Fibroblast of skin of left quadriceps (primary cell): Measurements from ENCODE around the gene C9orf78.
A peak's percentile ranks its signal among the peaks of the same experiment; 100 is the strongest.

Source experiments
- DNase-seq, 2 experiments: peaks; one replicate each; pipeline ENCODE4 v3.0.0-alpha.2; 2013; ENCODE audit warnings: low read depth in 2 of 2

Gene C9orf78

DNA sequence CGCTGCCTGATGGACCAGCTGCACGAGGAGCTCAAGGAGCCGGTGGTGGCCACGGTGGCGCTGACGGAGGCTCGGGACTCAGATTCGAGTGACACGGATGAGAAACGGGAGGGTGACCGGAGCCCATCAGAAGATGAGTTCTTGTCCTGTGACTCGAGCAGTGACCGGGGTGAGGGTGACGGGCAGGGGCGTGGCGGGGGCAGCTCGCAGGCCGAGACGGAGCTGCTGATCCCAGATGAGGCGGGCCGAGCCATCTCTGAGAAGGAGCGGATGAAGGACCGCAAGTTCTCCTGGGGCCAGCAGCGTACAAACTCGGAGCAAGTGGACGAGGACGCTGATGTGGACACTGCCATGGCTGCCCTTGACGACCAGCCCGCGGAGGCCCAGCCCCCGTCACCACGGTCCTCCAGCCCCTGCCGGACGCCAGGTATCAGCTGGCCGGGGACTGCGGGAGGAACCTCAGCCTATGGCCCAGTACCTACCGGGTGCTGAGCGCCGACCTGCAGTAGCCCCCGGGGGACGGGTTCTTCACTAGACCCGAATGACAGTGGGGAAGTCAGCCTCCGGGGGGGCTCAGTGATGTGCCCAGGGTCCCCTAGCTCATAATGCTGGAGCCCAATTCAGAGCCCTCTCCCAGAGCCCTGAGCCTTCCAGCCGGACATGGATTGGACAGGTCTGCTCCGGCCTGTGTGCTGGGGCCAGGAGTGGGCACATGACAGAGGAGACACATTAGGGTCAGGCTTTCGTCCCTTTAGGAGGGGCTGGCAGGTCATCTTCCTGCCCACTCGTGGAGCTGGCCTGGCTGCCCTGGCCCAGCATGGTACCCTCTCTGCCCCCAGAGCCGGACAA is 33.2 kb upstream of the C9orf78 start:
- DNase-seq: no peak

DNA sequence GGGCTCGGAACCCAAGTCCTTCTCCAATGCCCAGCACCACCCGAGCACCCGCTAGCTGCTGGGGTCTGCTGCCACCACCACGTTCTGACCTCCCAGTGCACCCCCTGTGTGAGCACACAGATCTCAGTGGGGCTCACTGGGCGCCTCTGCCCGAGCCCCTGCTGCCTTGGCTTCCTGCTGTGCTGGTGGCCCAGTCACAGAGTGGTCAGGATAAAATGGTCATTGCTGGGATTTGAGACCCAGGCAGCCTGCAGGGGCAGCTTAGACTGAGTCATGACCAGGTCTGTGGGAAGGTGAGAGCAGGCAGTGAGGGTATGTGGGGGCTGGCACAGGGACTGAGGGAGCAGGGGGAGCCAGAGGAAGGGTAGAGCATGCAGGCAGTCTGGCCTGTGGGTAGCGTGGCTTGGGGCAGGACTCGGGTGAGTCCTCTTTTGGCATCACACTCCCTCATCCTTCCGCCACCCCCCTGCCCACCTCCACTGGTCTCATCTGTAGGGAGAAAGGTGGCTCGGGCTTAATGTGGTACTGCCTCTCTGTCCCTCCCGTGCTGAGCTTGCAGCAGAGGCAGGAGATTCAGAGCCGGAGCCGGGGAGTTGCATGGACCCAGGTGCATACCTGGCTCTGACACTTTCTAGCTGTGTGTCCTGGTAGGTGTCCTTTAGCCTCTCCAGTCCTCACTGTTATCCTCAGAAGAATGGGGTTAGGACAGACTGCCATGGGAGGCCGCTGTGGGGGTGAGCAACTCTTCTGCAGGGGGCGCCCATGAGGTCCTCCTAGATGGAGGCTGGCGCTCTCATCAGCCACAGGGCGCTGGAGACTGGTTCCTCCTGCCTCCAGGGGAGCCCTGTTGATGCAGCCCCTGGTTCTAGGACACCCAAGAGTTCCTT is 32.3 kb upstream of the C9orf78 start:
- DNase-seq: no peak

DNA sequence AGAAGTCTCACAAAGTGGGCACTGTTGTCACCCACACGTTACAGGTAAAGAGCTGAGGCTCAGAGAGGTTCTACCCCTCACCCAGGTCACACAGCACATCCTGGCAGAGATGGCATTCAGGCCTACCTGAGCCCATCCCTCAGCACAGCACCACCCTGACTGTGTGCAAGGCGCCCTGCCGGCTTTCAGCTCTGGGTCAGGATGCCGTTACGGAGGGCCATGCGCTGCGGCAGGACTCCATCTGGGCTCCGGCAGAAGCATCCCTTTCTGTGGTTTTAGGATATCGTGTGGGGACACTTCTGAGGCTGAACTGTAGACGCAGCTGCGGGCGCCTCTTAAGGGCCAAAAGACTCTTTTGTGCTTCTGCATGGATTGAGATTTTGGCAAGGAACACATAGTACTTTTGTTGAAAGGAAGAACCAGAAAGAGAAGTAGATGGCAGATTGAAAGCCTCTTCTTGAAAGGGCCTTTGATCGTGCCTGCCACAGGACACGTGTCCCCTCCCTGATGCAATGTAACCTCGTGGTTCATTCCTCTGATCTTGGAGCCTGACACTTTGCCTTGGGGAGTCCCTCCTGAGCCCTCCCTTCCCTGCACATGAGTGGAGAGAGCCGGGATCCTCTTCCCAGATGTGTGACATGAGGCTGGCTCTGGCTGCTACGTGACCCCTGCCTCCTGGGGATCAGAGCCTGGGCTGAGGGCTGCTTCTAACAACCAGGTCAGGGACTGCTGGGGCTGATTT is 31.5 kb upstream of the C9orf78 start:
- no peak for DNase-seq

DNA sequence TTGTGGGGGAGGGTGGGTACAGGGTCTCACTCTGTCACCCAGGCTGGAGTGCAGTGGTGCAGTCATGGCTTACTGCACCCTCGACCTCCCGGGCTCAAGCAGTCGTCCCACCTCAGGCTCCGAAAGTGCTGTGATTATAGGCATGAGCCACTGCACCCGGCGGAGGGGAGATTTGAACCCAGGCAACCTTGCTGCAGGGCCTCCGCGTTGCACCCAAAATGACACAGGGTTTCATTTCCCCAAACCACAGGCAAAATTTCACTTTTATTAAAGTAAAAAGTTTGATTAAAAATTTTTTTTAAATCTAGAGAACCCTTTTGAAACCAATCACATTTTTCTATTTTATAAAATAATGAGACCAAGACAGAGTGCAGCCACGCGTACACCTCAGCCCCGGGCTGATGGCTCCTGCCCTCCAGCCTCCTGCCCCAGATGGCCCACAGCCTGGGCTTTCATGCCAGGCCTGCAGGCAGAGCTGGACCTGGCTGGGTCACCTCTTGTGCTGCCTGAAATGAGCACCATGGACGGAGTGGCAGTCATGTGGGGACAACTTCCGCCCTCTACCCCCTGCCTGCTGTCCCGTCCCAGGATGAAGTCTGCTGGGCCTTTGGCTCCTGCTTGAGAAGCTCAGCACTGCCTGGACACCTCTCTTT is 30.7 kb upstream of the C9orf78 start:
- no peak for DNase-seq

DNA sequence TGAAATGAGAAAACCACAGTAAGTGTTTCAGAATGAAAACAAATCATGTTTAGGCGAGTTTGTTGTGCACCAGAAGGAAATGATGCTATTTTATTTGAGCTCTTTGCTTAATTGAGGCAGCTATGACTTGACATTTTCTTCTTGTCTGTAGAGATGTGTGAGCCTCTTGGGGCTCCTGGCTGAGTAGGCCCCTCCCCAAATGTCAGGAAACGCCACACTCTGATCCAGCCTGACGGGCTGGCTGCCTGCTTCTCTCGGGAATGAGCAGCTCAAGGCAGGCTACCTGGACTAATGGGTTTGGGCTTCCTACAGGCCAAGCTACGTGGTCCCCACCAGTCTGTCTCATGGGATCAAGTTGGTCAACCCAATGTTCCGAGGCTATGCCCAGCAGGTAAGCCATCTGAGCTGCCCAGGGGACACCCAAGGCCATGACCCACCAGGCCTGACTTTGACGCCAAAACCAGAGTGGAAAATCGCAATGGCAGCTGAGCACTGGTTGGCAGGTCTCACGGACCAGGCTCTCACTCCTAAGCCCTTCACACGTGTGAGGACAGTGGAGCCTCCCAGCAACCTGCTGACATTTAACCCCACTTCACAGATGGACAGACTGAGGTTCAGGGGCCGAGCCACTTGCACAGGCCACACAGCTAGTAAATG is 30.0 kb upstream of the C9orf78 start:
- DNase-seq: no peak

DNA sequence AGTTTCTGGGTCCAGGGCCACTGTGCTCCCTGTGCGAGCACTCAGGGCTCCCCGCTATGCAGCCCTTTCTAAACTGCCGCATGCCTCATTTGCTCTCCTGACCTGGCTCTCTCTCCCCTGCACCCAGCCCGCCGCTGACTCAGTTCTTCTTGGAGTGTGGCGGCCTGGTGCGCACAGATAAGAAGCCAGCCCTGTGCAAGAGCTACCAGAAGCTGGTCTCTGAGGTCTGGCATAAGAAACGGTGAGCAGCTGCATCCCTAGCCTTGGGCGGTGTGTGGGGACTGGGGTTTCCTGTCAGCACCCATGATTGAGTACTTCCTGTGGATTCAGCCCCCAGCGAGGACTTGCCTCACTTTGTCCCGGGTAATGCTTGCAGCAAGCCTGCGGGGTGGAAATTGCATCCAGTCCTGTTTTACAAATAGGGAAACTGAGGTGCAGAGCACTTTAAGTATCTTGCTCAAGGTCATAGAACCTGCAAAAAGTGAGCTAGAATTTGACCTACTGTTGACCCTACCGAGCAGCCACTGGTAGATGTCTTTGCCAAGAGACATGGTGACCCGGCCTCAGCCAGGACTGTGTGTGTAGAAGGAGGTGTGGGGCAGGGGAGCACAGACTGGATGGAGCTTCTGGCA is 28.1 kb upstream of the C9orf78 start:
- DNase-seq: peak; percentile 67 to 72

DNA sequence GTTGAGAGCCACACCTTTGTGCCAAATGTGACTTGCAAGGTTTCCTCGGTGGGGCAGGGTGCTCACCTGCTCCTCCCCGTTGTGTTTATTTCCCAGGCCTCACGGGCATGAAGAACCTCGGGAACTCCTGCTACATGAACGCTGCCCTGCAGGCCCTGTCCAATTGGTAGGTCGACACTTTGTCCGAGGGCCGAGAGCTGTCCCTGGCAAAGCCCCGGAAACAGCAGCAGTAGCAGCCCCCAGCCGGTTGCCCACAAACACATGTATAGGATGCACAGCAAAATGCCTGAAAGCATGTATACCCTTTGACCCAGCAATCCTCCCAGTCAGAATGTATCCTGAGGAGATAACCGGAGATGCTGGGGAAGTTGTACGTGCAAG is 26.4 kb upstream of the C9orf78 start:
- DNase-seq: no peak

DNA sequence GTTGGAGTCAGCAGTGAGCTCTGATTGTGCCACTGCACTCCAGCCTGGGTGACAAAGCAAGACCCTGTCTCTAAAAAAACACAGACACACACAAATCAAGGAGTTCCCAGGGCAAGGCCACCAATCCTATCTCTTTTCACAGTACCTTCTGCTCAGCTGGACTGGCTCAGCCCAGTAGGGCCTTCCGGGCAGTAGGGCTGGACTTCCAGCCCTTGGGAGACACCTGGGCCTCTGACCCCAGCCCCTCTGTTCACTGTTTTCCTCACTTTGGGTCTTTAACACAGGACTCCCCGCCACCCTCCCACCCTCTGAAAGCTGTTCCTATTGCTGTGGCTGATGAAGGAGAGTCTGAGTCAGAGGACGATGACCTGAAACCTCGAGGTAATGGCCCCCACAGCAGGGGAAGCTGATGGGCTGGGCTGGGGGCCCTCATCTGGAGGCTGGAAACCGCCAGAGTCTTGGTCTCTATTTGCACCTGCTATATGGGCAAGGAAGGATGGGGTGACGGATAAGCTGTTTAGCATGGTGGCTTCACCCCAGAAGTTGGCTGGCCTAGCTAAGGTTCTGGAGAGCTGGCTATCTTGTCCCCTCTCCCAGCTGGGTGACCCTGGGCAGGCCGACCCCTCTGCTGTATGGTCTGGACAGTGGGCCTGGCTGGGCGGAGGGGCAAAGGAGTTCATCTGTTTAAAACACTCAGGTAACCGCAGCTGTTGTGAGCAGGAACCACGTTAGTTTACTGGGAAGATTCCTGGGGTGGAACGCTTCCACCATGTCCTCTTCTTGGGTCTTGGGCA is 25.8 kb upstream of the C9orf78 start:
- DNase-seq: no peak

DNA sequence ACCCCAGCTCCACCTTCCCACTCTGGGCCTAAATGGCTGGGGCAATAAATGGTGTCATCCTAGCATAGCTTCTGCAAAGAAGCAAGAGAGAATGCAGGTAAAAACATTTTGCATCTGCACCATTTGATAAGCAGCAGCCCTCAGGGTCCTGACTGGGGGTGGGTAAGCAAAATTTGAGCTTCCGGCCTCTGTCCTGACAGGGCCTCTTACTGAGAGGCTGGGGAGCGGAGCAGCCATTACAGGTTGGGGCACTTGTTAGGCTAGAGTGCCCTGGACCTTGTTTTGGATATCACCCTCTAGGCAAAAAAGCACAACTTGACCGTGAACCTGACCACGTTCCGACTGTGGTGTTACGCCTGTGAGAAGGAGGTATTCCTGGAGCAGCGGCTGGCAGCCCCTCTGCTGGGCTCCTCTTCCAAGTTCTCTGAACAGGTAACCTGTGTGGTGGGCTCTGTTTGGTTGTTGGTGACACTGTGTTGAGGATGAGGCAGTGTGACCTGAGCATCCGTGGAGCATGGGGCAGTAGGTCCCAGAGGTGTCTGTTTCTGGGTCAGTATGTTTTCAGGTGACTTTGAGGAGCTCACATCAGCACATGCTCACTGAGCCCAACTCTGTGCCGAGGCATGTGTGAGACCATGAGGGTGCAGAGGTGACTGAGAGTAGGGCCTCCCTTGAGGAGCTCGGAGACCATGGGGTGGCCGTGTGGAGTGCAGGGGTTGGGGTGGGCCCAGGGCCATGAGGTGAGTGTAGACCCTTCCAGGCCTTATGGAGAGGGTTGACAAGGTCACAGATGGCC is 23.3 kb upstream of the C9orf78 start:
- DNase-seq: no peak

DNA sequence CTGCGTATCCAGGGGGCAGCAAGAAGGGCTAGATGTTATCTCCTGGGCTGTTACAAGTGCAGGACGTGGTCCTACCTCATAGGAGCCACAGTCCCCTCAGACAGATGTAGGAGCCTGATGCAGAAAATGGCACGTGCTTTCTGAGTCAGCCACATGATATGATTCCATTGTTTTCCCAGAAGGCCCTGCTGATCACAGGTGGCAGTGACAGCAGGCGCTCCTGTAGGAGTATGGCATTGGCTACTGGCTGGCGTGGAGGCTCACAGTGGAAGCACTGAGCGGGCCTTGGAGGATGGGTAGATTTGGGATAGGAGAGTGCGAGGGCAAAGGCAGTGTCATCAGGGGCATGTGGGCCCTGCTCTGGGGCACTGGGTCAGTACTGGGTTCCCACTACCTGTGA is 22.1 kb upstream of the C9orf78 start:
- no peak for DNase-seq

DNA sequence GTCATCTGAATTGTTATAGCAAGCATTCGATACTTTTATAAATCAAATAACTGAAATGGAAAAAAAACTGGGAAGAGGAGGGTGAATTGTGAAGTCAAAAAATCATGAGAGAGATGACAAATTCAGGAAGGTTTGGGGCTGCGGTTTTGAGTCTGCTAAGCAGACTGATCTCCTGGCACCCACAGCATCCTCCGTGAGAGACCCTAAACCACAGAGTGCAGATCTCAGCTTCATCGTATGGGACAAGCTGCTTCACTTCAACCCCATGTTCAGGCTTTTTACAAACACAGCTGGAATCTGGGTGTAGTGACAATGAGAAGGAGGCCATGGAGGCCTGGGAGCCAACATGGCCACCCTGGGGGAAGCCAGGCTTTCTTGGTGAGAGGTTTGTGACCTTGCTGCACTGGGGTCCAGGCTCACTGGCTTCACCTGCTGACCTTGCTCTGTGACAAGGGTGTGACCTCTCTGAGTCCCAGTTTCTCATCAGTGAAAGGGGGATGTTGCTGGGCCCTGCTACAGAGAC is 19.6 kb upstream of the C9orf78 start:
- DNase-seq: no peak

DNA sequence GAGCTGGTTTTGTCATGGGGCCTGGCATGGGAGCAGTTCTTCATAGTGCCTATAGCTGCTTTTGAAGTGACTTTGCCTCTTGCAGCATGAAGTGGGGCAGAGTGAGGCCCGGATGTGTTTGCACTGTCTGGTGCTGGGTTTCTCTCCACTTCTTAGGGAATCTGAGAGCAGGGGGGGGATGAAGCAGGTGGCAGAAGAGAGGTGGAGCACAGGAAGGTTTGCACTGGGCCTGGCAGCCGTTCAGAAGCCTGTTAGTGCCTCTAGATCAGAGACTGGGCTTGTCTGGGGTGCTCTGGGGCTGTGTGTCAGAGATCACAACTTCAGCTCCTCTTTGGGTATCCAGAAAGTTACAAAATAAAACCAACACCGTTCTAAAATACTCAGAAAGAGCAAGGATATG is 18.5 kb upstream of the C9orf78 start:
- no peak for DNase-seq

DNA sequence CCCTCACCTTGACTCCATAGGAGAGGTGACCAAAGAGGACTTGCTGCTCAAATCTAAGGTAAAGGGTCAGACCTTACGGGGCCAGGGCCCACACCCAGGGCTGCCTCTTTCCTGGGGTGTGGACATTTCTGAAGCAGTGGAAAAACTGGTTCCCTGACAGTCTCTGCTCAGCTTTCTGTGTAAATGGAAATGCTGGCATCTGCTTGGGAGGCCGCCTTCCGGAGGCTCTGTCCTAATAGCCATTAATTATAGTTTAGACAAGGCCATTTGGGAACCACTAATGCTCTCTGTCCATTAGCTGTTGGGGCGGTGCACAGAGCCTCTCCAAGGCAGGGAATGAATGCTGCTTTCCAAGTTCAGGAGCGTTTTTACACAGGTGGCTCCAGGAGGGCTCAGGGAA is 17.5 kb upstream of the C9orf78 start:
- no peak for DNase-seq

DNA sequence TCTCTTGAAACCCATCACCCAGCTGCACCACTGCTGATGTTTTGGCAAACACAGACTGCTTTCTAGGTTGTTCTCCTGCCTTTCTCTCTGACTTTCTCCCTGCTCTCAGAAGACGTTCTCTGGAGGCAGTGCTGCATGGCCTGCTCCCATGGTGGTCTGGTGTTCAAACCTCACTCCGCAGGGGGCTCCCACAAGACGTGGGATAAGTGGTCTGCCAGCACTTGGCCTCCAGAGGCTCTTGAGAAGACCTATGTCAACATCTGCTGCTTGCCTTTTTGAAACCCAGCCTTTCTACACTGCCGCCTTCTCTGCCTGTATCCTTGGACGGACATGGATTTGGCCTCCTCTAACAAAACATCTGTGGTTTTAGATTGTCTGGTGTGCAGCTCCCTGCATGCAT is 16.7 kb upstream of the C9orf78 start:
- no peak for DNase-seq

DNA sequence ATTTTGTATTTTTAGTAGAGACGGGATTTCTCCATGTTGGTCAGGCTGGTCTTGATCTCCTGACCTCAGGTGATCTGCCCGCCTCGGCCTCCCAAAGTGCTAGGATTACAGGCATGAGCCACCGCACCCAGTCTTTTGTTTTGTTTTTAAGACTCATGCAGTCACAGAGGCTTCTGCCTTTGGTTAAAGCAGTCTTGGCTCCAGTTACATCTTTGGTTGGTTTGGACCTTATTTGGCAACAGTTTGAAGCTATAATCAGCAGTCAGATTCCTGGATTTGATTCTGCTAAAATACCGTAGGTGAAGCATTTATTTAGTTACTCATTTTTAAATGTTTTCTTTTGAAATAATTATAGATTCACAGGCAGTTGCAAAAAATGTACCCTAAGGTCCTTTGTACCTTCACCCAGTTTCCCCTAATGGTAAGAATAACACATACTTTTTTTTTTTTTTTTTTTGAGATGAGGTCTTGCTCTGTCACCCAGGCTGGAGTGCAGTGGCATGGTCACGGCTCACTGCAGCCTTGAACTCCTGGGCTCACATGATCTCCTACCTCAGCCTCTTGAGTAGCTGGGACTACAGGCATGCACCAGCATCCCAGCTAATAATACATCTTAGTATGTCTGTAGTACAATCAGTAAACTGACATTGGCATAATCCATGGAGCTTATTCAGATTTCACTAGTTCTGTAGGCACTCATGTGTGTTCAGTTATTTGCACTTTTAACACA is 15.9 kb upstream of the C9orf78 start:
- DNase-seq: no peak

DNA sequence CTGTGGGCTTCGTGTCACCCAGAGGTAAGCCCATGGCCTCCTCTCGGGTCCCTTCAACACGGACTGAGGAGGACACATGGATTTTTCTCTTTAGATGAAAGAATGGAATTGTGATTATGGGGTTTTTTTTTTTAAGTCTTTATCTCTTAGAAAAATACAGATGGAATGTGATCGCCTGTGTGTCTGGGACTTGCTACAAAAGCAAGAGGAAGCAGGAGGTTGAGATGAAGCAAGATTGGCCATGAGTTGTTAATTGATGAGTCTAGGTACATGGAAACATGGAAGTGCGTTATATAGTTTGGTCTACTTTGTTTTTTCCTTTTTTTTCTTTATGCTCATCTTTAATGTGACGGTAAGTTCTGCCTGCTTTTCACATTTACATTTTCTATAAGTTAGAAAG is 14.8 kb upstream of the C9orf78 start:
- no peak for DNase-seq

DNA sequence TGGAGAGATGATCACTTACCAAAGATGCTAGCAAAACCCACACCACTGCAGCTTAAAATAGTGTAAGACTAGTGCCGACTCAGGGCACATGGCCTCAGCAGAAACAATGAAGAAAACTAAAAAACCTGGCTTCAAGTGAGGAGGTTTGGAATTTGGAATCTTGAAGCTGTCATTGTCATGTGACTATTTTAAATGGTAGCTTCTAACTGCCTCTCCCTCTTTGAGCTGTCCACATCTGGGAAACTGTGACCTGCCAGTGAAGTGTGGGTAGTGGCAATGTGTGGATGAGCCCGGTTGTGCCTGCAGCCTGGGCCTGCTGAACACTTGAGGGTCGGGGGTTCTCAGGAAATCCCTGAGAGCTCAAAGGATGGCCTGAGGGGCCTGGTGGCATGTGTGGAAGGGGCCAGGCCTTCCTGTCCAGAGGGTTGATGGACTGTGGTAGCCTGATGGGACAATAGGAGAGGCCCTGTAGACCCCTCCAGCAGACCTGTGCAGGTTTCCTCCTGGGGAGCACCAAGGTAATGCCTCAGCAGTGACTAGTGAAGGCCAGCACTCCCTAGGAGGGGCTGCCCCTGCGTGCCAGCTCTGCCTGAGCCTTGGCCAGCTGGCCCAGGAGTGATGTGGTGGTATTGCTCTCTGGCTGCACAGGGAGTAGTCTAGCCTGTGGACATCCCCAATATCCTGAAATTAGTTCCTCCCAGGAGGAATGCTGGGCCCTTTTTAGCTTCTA is 13.8 kb upstream of the C9orf78 start:
- DNase-seq: no peak

DNA sequence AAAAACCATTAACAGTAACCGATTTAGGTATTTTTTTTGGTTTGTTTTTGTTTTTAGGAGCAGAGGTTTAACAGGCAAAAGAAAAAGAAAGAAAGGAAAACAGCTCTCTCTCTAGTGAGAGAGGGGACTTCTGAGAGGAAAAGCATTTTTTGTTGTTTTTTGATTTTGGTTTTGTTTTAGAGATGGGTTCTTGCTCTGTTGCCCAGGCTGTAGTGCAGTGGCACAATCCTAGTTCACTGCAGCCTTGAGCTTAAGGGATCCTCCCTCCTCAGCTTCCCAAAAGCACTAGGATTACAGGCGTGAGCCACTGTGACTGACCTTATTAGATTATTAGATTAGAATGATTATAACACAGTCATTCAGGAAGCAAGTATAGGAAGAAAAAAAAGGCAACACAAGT is 10.3 kb upstream of the C9orf78 start:
- DNase-seq: no peak
